ENCODE results near the gene PGD. TPM values are rescaled to one million over a fixed set of nuclear protein-coding genes. Genes with fewer than 3 reads are reported as not detected.
"Not testable (repeated sequence)": the region's sequence is repeated elsewhere in the genome, so short reads cannot be mapped to it uniquely, and the experiment has no call there.

The PGD gene
- total RNA-seq, 1 donor from 2014 or later: 34.4 TPM

- intact Hi-C loops (cut with DNase I): no loop called here
- peak; percentile 62 for ATAC-seq (ENCODE audit: poor library complexity)
- no peak for DNase-seq
Observed at GRCh38 chr1:10456661-10457060, 57.8 kb downstream of the PGD start.

GRCh38 chr1:10457462-10457861, 58.6 kb downstream of the PGD start:
- ATAC-seq (ENCODE audit: poor library complexity); DNase-seq; intact Hi-C loops (cut with DNase I): not testable (repeated sequence)

GRCh38 chr1:10457875-10458274, 59.0 kb downstream of the PGD start:
- ATAC-seq (ENCODE audit: poor library complexity) (no peak), DNase-seq (no peak)
- intact Hi-C loops (cut with DNase I): no loop called here

- intact Hi-C loops (cut with DNase I): no loop called here
- ATAC-seq (ENCODE audit: poor library complexity) (no peak), DNase-seq (no peak)
Observed at GRCh38 chr1:10459184-10459583, 60.3 kb downstream of the PGD start.

GRCh38 chr1:10467078-10467477, 68.2 kb downstream of the PGD start:
- DNase-seq (no peak), ATAC-seq (ENCODE audit: poor library complexity) (no peak)
- intact Hi-C loops (cut with DNase I): no loop called here

- intact Hi-C loops (cut with DNase I): no loop called here
- ATAC-seq (ENCODE audit: poor library complexity) (no peak), DNase-seq (no peak)
Observed at GRCh38 chr1:10470043-10470442, 71.2 kb downstream of the PGD start.

Other genes with a start within 250 kb of the PGD start
- gene KIF1B, start 188.5 kb upstream of the PGD start, total RNA-seq: 66.8 TPM
- gene CENPS, start 31.4 kb downstream of the PGD start, total RNA-seq: 8.7 TPM
- gene CORT, start 51.0 kb downstream of the PGD start, total RNA-seq: 0.32 TPM
- gene DFFA, start 73.5 kb downstream of the PGD start, total RNA-seq: 20.8 TPM
- gene PEX14, start 75.9 kb downstream of the PGD start, total RNA-seq: 18.4 TPM

Data from Right ventricle myocardium superior (tissue), 1 donor.